ENCODE measurements around the gene STRBP.

STRBP gene

DNA sequence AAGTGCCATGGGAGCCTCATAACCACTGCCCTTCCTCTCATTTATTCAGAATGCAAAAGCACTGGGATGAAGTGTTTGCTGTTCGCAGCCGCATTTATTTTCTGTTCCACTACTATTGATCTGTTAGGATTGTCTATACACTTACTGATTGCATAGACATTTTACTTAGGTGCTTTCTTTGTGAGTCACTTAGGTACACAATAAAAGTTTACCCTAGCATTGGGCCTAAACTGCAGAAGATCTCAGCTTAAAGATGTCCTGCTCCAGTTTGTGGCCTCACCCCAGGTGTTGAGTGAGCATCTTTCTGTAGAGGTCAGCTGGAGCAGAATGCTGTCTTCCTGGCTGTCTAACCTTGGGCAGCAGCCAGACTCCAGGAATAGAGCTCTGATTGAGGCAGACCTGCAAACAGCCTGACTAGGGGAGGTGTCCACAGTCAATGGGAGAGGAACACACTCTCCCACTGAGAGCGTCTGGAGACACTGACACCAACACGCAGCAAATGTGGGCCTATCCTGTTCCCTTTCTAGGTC is 181.0 kb downstream of the STRBP start:
- DNase-seq (ENCODE audit: extremely low spot score): no peak
- CTCF ChIA-PET: interaction anchor here (2.2 to 4.3 kb wide), 2 partner anchors 10 to 262 kb away, joined by 6 to 22 read pairs; no protein-coding TSS in a partner anchor
- POLR2A ChIA-PET: no interaction called here
- TF ChIP-seq, protein P1, sequence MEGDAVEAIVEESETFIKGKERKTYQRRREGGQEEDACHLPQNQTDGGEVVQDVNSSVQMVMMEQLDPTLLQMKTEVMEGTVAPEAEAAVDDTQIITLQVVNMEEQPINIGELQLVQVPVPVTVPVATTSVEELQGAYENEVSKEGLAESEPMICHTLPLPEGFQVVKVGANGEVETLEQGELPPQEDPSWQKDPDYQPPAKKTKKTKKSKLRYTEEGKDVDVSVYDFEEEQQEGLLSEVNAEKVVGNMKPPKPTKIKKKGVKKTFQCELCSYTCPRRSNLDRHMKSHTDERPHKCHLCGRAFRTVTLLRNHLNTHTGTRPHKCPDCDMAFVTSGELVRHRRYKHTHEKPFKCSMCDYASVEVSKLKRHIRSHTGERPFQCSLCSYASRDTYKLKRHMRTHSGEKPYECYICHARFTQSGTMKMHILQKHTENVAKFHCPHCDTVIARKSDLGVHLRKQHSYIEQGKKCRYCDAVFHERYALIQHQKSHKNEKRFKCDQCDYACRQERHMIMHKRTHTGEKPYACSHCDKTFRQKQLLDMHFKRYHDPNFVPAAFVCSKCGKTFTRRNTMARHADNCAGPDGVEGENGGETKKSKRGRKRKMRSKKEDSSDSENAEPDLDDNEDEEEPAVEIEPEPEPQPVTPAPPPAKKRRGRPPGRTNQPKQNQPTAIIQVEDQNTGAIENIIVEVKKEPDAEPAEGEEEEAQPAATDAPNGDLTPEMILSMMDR (IDR thresholded peaks at IDR 0.05; ENCODE audit: control extremely low read depth, extremely low read depth, low read depth, missing control alignments): no peak

DNA sequence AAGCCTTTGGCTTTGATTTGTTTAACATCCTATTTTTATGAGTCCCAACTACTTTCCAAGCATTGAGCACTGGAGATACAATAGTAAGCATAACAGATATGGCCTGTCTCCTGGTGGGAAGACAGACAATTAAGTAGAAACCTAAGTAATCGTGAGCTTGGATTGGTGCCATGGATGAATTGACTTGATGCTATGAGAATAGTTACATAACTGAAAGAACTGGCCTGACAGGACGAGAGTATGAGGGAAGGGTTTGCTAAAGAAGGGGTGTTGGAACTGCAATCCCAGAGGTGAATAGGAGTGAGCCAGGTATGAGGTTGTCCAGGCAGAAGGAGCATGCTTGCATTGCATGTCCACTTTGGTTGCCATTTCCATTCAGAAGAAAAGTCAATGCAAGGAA is 182.5 kb downstream of the STRBP start:
- POLR2A ChIA-PET: no interaction called here
- CTCF ChIA-PET: interaction anchor here (1.3 to 4.3 kb wide), 5 partner anchors 11 to 264 kb away, joined by 5 to 22 read pairs (median 6); no protein-coding TSS in a partner anchor

DNA sequence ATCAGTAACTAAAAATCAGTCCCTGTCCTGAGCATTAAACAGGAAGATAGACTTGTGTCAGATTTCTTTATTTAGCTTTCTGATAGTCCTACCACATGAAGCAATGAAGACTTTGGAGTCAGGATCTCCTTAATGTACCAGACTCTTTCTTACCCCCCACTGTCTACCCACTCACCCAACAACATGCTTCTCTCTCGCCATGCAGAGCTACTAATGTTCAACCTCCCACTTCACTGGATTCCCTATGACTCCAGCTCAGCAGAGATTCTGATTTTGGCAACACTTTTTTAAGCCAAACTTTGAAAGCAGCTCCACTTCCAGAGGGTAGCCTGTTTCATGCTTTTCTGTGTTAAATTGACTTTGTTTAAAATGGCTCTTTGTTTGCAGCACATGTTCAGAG is 184.1 kb downstream of the STRBP start:
- TF ChIP-seq, protein P1 (IDR thresholded peaks at IDR 0.05; ENCODE audit: control extremely low read depth, extremely low read depth, low read depth, missing control alignments): no peak
- DNase-seq (ENCODE audit: extremely low spot score): no peak
- ChIA-PET POLR2A (no interaction called here), CTCF (interaction anchor here (0.9 to 4.3 kb wide), 5 partner anchors 10 to 270 kb away, joined by 3 to 22 read pairs (median 5); no protein-coding TSS in a partner anchor)

More for the DNA sequence above, 182.5 kb downstream of the STRBP start:
- no peak for DNase-seq (ENCODE audit: extremely low spot score)
- TF ChIP-seq, protein P1 (IDR thresholded peaks at IDR 0.05; ENCODE audit: control extremely low read depth, extremely low read depth, low read depth, missing control alignments): no peak

DNA sequence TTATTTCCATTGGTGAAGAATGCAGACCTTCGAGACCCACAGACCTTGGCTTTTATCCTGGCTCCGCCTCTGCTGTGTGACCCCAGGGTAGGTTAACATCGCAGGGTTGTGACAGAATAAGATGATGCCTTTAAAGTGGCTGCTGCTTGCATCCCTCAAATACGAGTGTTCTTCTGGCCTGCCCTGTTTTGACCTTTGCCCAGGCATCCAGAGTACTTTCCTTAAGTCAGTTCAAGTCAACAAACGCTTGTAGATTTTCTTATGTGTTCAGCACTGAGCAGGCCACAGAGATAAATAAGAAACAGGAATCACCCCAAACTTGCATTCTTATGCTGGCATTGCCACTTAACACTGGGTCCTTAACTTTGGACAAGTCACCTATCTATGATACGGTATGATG is 184.7 kb downstream of the STRBP start:
- ChIA-PET CTCF (interaction anchor here (1.0 to 4.5 kb wide), 4 partner anchors 21 to 266 kb away, joined by 3 to 65 read pairs (median 14); no protein-coding TSS in a partner anchor), POLR2A (no interaction called here)
- TF ChIP-seq, protein P1 (IDR thresholded peaks at IDR 0.05; ENCODE audit: control extremely low read depth, extremely low read depth, low read depth, missing control alignments): no peak
- DNase-seq (ENCODE audit: extremely low spot score): no peak

DNA sequence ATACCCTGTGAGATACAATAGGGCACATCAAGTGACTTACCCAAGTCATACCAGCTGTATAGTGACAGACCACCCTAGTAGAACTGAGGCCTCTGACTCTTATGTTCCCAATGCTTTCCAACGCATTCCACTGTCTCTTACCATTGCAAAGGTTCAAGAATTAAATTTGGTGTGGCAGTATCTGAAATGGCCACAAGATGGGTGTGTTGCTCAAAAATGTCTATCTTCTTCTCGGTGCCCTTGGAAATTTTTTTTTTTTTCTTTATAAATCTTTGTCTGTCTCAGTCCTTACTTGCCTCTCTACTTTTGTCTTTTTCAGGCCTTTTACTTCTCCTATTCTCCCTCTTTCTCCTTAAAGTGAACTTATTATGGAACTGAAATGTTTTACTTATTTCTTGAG is 186.6 kb downstream of the STRBP start:
- ChIA-PET CTCF (interaction anchor here (0.7 to 4.5 kb wide), 12 partner anchors 9 to 618 kb away, joined by 3 to 65 read pairs (median 5); no protein-coding TSS in a partner anchor), POLR2A (no interaction called here)
- TF ChIP-seq, protein P1 (IDR thresholded peaks at IDR 0.05; ENCODE audit: control extremely low read depth, extremely low read depth, low read depth, missing control alignments): peak; percentile 48
- no peak for DNase-seq (ENCODE audit: extremely low spot score)

DNA sequence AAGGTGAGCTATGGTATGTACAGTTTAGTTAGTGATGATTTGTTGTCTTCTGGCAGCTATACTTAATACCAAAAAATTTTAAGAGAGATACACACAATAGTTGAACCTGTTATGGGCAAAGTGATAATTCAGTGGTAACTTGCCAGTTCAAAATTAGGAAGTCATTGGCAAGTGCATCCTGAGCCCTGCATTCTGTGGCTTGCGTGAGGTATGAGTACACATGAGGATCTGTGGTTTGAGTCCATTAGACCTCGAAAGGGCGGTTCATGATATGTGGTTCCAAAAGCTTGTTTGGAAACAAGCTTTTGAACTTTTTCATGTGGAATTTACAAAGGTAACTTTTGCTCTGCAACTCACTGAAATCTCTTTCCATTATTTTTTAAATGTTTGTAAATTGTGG is 187.9 kb downstream of the STRBP start:
- CTCF ChIA-PET: interaction anchor here (0.8 to 4.5 kb wide), 11 partner anchors 9 to 274 kb away, joined by 3 to 65 read pairs (median 5); no protein-coding TSS in a partner anchor
- no peak for DNase-seq (ENCODE audit: extremely low spot score)
- POLR2A ChIA-PET: no interaction called here
- TF ChIP-seq, protein P1 (IDR thresholded peaks at IDR 0.05; ENCODE audit: control extremely low read depth, extremely low read depth, low read depth, missing control alignments): no peak

Measured in GM10248 (cell line).